NCI-H1105 (cell line): ENCODE measurements around the gene GABRE.

Source experiments
- DNase-seq: peaks from one replicate; lab custom pipeline; 2025; lab: John Stamatoyannopoulos, UW

The GABRE gene

GRCh38 chrX:151974336-151975227, at the start of gene GABRE:
Gene GABRE, minus strand, starts transcription at chrX:151974676. Its CDS starts 51 bp downstream, at chrX:151974625.
- DNase-seq, result no peak

- no peak for DNase-seq
Observed at GRCh38 chrX:152020888-152021287, 46.4 kb upstream of the GABRE start.

GRCh38 chrX:151999813-152000212, 25.3 kb upstream of the GABRE start:
- DNase-seq, result no peak

GRCh38 chrX:151997539-151997938, 23.1 kb upstream of the GABRE start:
- no peak for DNase-seq

- DNase-seq, result no peak
Observed at GRCh38 chrX:151996347-151996746, 21.9 kb upstream of the GABRE start.

GRCh38 chrX:151994476-151994875, 20.0 kb upstream of the GABRE start:
- no peak for DNase-seq

- DNase-seq, result no peak
Observed at GRCh38 chrX:151988706-151989299, 14.3 kb upstream of the GABRE start.

- no peak for DNase-seq
Observed at GRCh38 chrX:151987108-151987507, 12.6 kb upstream of the GABRE start.

- DNase-seq, result no peak
Observed at GRCh38 chrX:151985955-151986354, 11.5 kb upstream of the GABRE start.

- DNase-seq, result no peak
Observed at GRCh38 chrX:151985531-151985930, 11.1 kb upstream of the GABRE start.

GRCh38 chrX:151984902-151985301, 10.4 kb upstream of the GABRE start:
- no peak for DNase-seq

GRCh38 chrX:151984328-151984727, 9.9 kb upstream of the GABRE start:
- no peak for DNase-seq

- DNase-seq, result no peak
Observed at GRCh38 chrX:151983186-151983585, 8.7 kb upstream of the GABRE start.

GRCh38 chrX:151982222-151982621, 7.7 kb upstream of the GABRE start:
- peak; percentile 27 for DNase-seq

- no peak for DNase-seq
Observed at GRCh38 chrX:151981129-151981528, 6.7 kb upstream of the GABRE start.

GRCh38 chrX:151977923-151978322, 3.4 kb upstream of the GABRE start:
- no peak for DNase-seq

GRCh38 chrX:151977009-151977408, 2.5 kb upstream of the GABRE start:
- no peak for DNase-seq

- no peak for DNase-seq
Observed at GRCh38 chrX:151975736-151976275, 1.3 kb upstream of the GABRE start.

- DNase-seq, result no peak
Observed at GRCh38 chrX:151975228-151975593, 735 bp upstream of the GABRE start.

GRCh38 chrX:151973851-151974335, 583 bp downstream of the GABRE start:
- no peak for DNase-seq

- no peak for DNase-seq
Observed at GRCh38 chrX:151973060-151973661, 1.3 kb downstream of the GABRE start.

- DNase-seq, result no peak
Observed at GRCh38 chrX:151970661-151971060, 3.8 kb downstream of the GABRE start.

GRCh38 chrX:151970027-151970426, 4.4 kb downstream of the GABRE start:
- DNase-seq, result no peak
